ENCODE measurements around the gene ZNF341.
A peak's percentile ranks its signal among the peaks of the same experiment; 100 is the strongest.

The ZNF341 gene

DNA sequence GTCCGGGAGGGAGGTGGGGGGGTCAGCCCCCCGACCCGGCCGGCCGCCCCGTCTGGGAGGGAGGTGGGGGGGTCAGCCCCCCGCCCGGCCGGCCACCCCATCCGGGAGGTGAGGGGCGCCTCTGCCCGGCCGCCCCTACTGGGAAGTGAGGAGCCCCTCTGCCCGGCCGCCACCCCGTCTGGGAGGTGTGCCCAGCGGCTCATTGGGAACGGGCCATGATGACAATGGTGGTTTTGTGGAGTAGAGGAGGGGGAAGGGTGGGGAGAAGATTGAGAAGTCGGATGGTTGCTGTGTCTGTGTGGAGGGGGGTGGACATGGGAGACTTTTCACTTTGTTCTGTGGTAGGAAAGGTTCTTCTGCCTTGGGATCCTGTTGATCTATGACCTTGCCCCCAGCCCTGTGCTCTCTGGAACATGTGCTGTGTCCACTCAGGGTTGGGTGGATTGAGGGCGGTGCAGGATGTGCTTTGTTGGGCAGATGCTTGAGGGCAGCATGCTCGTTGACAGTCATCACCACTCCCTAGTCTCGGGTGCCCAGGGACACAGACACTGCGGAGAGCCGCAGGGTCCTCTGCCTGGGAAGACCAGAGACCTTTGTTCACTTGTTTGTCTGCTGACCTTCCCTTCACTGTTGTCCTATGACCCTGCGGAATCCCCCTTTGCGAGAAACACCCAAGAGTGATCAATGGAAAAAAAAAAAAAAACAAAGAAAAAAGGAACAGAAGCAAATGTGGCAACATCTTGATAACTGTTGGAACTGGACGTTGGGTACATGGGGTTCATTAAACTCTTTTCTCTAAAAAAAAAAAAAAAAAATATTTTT is 30.0 kb upstream of the ZNF341 start:
- no peak for TF ChIP-seq EZH2 (IDR thresholded peaks at IDR 0.05; ENCODE audit: borderline replicate concordance, low read depth, low read length, severe bottlenecking)
- TF ChIP-seq, protein P1, sequence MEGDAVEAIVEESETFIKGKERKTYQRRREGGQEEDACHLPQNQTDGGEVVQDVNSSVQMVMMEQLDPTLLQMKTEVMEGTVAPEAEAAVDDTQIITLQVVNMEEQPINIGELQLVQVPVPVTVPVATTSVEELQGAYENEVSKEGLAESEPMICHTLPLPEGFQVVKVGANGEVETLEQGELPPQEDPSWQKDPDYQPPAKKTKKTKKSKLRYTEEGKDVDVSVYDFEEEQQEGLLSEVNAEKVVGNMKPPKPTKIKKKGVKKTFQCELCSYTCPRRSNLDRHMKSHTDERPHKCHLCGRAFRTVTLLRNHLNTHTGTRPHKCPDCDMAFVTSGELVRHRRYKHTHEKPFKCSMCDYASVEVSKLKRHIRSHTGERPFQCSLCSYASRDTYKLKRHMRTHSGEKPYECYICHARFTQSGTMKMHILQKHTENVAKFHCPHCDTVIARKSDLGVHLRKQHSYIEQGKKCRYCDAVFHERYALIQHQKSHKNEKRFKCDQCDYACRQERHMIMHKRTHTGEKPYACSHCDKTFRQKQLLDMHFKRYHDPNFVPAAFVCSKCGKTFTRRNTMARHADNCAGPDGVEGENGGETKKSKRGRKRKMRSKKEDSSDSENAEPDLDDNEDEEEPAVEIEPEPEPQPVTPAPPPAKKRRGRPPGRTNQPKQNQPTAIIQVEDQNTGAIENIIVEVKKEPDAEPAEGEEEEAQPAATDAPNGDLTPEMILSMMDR (IDR thresholded peaks at IDR 0.05; ENCODE audit: borderline replicate concordance, extremely low read depth, low read length, poor library complexity, severe bottlenecking): no peak
- Histone ChIP-seq H4K20me1 (ENCODE audit: insufficient read depth, low read length) (no peaks in the 10 kb centered on the region), H3K9me3 (ENCODE audit: insufficient read depth, low read length, severe bottlenecking) (no peaks in the 10 kb centered on the region), H3K27ac (ENCODE audit: low read length) (no peak overlapping the region), H3K9ac (ENCODE audit: low read depth, low read length) (no peak overlapping the region), H3K4me3 (ENCODE audit: low read depth in 1 of 2, low read length in 2 of 2) (no peak overlapping the region), H3K79me2 (ENCODE audit: insufficient read depth, low read length) (no peaks in the 10 kb centered on the region), H3K4me1 (ENCODE audit: insufficient read depth, low read length) (no peaks in the 10 kb centered on the region), H2AFZ (ENCODE audit: low read depth, low read length) (no peak overlapping the region), H3K36me3 (ENCODE audit: insufficient read depth, low read length) (peaks cover 10% of the 10 kb centered on the region), H3K27me3 (ENCODE audit: insufficient read depth, low read length, poor library complexity) (no peaks in the 10 kb centered on the region), H3K4me2 (ENCODE audit: insufficient read depth, low read length) (no peak overlapping the region)
- ATAC-seq (ENCODE audit: insufficient read depth, low read depth): no peak
- DNase-seq: no peak

DNA sequence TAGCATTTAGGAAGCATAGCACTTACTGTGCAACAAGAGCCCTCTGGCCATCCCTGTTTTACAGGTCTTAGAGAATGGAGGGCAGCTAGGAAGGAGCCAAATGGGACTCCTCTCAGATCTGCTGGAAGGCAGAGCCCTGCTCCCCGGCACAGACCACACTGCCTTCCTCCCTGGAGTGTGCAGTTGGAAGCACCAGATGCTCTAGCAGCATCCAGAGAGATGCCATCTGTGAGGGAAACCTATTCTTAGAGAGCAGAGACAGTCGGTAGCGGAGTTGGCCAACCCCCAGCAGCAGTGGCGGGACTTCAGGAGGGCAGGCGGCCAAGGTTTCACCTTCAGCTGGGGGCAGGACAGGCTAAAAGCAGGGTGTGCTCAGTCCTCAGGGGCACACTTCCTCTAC is 28.9 kb upstream of the ZNF341 start:
- H3K27me3 ChIP-seq (ENCODE audit: insufficient read depth, low read length, poor library complexity): no peaks in the 10 kb centered on the region
- no peak for DNase-seq
- no peak overlapping the region for H3K9ac ChIP-seq (ENCODE audit: low read depth, low read length)
- H3K4me3 ChIP-seq (ENCODE audit: low read depth in 1 of 2, low read length in 2 of 2): no peak overlapping the region
- H3K4me2 ChIP-seq (ENCODE audit: insufficient read depth, low read length): no peak overlapping the region
- H3K4me1 ChIP-seq (ENCODE audit: insufficient read depth, low read length): no peaks in the 10 kb centered on the region
- TF ChIP-seq, protein P1 (IDR thresholded peaks at IDR 0.05; ENCODE audit: borderline replicate concordance, extremely low read depth, low read length, poor library complexity, severe bottlenecking): no peak
- no peak for TF ChIP-seq EZH2 (IDR thresholded peaks at IDR 0.05; ENCODE audit: borderline replicate concordance, low read depth, low read length, severe bottlenecking)
- peaks cover 19% of the 10 kb centered on the region for H3K36me3 ChIP-seq (ENCODE audit: insufficient read depth, low read length)
- H3K27ac ChIP-seq (ENCODE audit: low read length): no peak overlapping the region
- H4K20me1 ChIP-seq (ENCODE audit: insufficient read depth, low read length): no peaks in the 10 kb centered on the region
- H3K9me3 ChIP-seq (ENCODE audit: insufficient read depth, low read length, severe bottlenecking): no peaks in the 10 kb centered on the region
- no peak overlapping the region for H2AFZ ChIP-seq (ENCODE audit: low read depth, low read length)
- no peaks in the 10 kb centered on the region for H3K79me2 ChIP-seq (ENCODE audit: insufficient read depth, low read length)
- ATAC-seq (ENCODE audit: insufficient read depth, low read depth): peak; percentile 9; the same call in 1 of the 3 replicates

DNA sequence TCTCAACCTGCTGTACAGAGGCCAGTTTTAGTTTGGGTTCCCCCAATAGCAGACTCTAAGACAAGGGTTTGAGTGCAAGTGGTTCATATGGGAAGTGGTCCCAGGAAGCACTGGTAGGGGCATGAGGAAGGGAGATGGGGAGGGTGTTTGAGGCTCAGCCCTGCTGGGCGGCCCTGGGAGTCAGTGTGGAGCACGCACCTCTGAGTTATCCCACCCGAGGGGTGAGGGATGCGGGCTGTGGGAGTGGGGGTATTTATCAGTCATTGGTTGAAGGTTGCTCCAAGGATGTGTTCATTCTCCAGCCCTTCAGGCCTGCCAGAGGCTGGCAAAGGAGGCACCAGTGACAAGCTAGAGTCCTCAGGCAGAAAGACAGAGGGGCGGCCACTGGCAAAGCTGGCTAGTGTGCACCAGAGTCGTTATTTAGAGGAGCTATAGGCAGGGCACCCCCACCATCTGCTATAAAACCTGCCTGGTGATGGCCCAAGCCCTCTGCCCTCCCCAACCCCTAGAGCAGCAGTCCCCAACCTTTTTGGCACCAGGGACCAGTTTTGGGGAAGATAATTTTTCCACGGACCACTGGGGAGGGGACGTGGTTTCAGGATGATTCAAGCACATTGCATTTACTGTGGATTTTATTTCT is 28.2 kb upstream of the ZNF341 start:
- Histone ChIP-seq H3K9me3 (ENCODE audit: insufficient read depth, low read length, severe bottlenecking) (no peaks in the 10 kb centered on the region), H3K27ac (ENCODE audit: low read length) (no peak overlapping the region), H3K4me3 (ENCODE audit: low read depth in 1 of 2, low read length in 2 of 2) (no peak overlapping the region), H3K4me1 (ENCODE audit: insufficient read depth, low read length) (no peaks in the 10 kb centered on the region), H3K9ac (ENCODE audit: low read depth, low read length) (no peak overlapping the region), H3K36me3 (ENCODE audit: insufficient read depth, low read length) (peaks cover 19% of the 10 kb centered on the region), H3K79me2 (ENCODE audit: insufficient read depth, low read length) (no peaks in the 10 kb centered on the region), H3K4me2 (ENCODE audit: insufficient read depth, low read length) (no peak overlapping the region), H4K20me1 (ENCODE audit: insufficient read depth, low read length) (no peaks in the 10 kb centered on the region), H3K27me3 (ENCODE audit: insufficient read depth, low read length, poor library complexity) (no peaks in the 10 kb centered on the region), H2AFZ (ENCODE audit: low read depth, low read length) (no peak overlapping the region)
- ATAC-seq (ENCODE audit: insufficient read depth, low read depth) (no peak), DNase-seq (no peak)
- TF ChIP-seq EZH2 (IDR thresholded peaks at IDR 0.05; ENCODE audit: borderline replicate concordance, low read depth, low read length, severe bottlenecking): no peak
- TF ChIP-seq, protein P1 (IDR thresholded peaks at IDR 0.05; ENCODE audit: borderline replicate concordance, extremely low read depth, low read length, poor library complexity, severe bottlenecking): no peak

Measured in DND-41 (cell line).